Right lobe of liver (tissue), 6 donors: ENCODE measurements around the gene FLNA. TPM values are rescaled to one million over a fixed set of nuclear protein-coding genes. Genes with fewer than 3 reads are reported as not detected.
A peak's percentile ranks its signal among the peaks of the same experiment; 100 is the strongest.

Experiments
- ATAC-seq, 4 donors: fragments of 200-7000 bp; cut with Tn5 transposase; one replicate each; pipeline ENCODE4 v1.9.1; 2020; ENCODE audit warnings: mild to moderate bottlenecking in 4 of 4, moderate library complexity in 4 of 4
- DNase-seq, 3 donors: peaks; one replicate each; pipeline ENCODE4 v3.0.0-alpha.2; 2020
- H3K27ac ChIP-seq, 3 donors: fragments of 200-600 bp; one replicate each; pipeline ENCODE4 v1.8.0; 2022
- H3K27me3 ChIP-seq, 2 donors: fragments of 200-600 bp; one replicate each; pipeline ENCODE4 v1.8.0; 2022
- H3K36me3 ChIP-seq, 4 donors: fragments of 200-600 bp; sonication (generic) in 1 of 4; one replicate each; pipeline versions ENCODE4 v1.5.1 to v1.8.0; 2017 to 2022; ENCODE audit warnings: control low read depth in 1 of 4
- H3K4me1 ChIP-seq, 4 donors: fragments of 200-600 bp; sonication (generic) in 1 of 4; one replicate each; pipeline versions ENCODE4 v1.5.1 to v1.8.0; 2017 to 2022; ENCODE audit warnings: control low read depth in 1 of 4
- H3K4me3 ChIP-seq, 3 donors: fragments of 200-600 bp; one replicate each; pipeline ENCODE4 v1.8.0; 2022
- H3K9me3 ChIP-seq, 4 donors: fragments of 200-600 bp; sonication (generic) in 1 of 4; one replicate each; pipeline versions ENCODE4 v1.5.1 to v1.8.0; 2017 to 2022; ENCODE audit warnings: control low read depth in 1 of 4
- POLR2A ChIP-seq: fragments of 450-650 bp; IDR thresholded peaks from one replicate; pipeline ENCODE4 v1.6.1; 2017; ENCODE audit warnings: antibody characterized with exemption, mild to moderate bottlenecking
- WGBS: methylation state at CpG from one replicate; pipeline ENCODE4 v1.1.6; 2018; ENCODE audit warnings: low coverage, low lambda C conversion rate; ENCODE audit not compliant: insufficient coverage; ENCODE audit errors: missing lambda C conversion rate; 5-methylcytosine and 5-hydroxymethylcytosine counted together
- intact Hi-C, 2 donors: fragments of 100-400 bp; cut with DNase I; formaldehyde crosslinking; loops; one replicate each; pipeline versions ENCODE4 v1.11.2 to v1.14.1; 2022
- total RNA-seq, 6 experiments: library from RNA; depleted of rRNA in 2 of 6; stranded (reverse); fragments of >200 nt in 2 of 6; fragmentation: NEBNext Ultra II Directional in 3 of 6; extraction: Animal tissue kit (Norgen Biotek cat#: 25700) in 3 of 6; gene quantifications; one replicate each; pipeline versions ENCODE4 v1.1.0 to v1.2.4, GENCODE V29; 2016 to 2023
- TF ChIP-seq, protein P1 (sequence below), 4 donors: fragments of 200-600 bp in 3 of 4; fragments of 450-650 bp in 1 of 4; IDR thresholded peaks; one replicate each; pipeline versions ENCODE4 v1.5.1 to v1.8.0; 2016 to 2022; ENCODE audit warnings: antibody characterized with exemption in 4 of 4, mild to moderate bottlenecking in 2 of 4
- donor health status: DM: no; HTN: yes; CAD: no.
- donor health status: DM: no; HTN: no; CAD: no.
- donor health status: DM: no; HTN: no; CAD: no.
- donor health status: DM: no; HTN: yes; CAD: no.
- donor health status: DM: no; HTN: yes; CAD: no.

Gene FLNA
- total RNA-seq, 6 experiments from 2014 or later: 46.8 to 124 (median 82.6) TPM

DNA sequence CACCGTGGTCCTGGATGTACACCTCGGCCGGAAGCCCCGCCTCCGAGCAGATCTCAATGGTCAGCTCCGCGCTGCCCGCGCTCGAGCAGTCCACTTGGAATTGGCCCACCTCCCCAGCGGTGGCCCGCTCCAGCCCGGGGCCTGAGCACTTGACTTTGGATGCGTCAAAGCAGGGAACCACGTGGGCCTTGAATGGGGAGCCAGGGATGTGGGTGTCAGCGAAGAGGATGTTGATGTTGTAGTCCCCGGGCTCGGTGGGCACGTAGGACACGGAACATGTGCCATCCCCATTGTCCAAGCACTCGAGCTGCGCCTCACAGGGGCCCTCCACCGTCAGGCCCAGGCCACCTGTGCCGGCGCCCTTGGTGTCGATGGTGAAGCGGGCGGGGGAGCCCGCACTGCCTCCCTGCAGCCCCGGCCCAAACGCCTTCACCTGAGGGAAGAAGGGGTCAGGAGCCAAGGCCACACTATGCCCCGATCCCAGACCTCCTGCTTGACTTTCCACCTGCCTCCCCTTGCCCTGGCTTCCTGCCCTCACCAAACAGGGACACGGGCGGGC is 14.2 kb downstream of the FLNA start:
- WGBS: 77% methylated on average over 5 of the region's 34 CpGs
- no peak overlapping the region for H3K4me3 ChIP-seq
- H3K27me3 ChIP-seq: no peaks in the 10 kb centered on the region
- peaks cover 0 to 3% (median 0%) of the 10 kb centered on the region in 4 donors for H3K36me3 ChIP-seq
- intact Hi-C loops: no loop called here
- no peaks in the 10 kb centered on the region for H3K9me3 ChIP-seq
- peaks cover 0 to 5% (median 0%) of the 10 kb centered on the region in 4 donors for H3K4me1 ChIP-seq
- H3K27ac ChIP-seq: no peak overlapping the region
- no peak for ATAC-seq
- TF ChIP-seq, protein P1, sequence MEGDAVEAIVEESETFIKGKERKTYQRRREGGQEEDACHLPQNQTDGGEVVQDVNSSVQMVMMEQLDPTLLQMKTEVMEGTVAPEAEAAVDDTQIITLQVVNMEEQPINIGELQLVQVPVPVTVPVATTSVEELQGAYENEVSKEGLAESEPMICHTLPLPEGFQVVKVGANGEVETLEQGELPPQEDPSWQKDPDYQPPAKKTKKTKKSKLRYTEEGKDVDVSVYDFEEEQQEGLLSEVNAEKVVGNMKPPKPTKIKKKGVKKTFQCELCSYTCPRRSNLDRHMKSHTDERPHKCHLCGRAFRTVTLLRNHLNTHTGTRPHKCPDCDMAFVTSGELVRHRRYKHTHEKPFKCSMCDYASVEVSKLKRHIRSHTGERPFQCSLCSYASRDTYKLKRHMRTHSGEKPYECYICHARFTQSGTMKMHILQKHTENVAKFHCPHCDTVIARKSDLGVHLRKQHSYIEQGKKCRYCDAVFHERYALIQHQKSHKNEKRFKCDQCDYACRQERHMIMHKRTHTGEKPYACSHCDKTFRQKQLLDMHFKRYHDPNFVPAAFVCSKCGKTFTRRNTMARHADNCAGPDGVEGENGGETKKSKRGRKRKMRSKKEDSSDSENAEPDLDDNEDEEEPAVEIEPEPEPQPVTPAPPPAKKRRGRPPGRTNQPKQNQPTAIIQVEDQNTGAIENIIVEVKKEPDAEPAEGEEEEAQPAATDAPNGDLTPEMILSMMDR (IDR thresholded peaks at IDR 0.05): no peak
- TF ChIP-seq POLR2A: no peak
- no peak for DNase-seq

DNA sequence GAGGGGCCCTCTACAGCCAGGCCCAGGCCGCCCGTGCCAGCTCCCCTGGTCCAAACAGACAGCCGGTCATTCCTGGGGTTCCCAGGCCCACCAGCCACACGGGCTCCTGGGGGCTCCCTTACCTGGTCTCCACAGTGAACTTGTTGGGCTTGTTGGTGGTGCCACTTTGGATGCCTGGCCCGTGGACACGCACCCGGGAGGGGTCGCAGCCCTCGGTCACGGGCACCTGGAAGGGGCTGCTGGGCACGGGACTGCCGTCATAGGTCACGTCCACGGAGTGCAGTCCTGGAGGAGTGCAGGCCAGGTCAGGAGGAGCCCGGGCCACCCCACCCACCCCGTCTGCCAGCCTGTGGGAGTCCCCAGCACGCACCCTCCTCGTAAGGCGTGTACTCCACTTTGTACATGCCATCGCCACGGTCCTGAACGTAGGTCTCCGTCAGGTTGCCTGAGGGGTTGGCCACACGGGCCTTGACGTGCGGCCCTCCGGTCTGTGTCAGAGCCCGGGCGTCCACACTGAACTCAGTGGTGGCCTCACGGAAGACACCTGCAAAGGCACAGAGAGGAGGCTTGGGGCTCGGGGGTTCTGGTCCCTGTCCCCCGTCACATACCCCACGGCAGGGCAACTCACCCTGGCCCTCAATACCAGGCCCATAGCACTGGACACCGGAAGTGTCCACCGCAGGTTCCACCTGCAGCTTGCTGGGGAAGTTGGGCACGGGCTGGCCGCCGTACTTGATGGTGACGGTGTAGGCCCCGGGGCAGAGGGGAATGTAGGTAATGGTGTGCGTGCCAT is 14.9 kb downstream of the FLNA start:
- H3K4me1 ChIP-seq: peaks cover 0 to 5% (median 0%) of the 10 kb centered on the region in 4 donors
- no peaks in the 10 kb centered on the region for H3K9me3 ChIP-seq
- no peak for DNase-seq
- TF ChIP-seq, protein P1 (IDR thresholded peaks at IDR 0.05): no peak
- no peak for TF ChIP-seq POLR2A
- H3K27me3 ChIP-seq: no peaks in the 10 kb centered on the region
- intact Hi-C loops: no loop called here
- no peak for ATAC-seq
- WGBS: 92% methylated on average over 5 of the region's 41 CpGs
- H3K4me3 ChIP-seq: no peak overlapping the region
- peaks cover 0 to 3% (median 0%) of the 10 kb centered on the region in 4 donors for H3K36me3 ChIP-seq
- H3K27ac ChIP-seq: peak overlapping the region in 1 of 3 donors; percentile 29

DNA sequence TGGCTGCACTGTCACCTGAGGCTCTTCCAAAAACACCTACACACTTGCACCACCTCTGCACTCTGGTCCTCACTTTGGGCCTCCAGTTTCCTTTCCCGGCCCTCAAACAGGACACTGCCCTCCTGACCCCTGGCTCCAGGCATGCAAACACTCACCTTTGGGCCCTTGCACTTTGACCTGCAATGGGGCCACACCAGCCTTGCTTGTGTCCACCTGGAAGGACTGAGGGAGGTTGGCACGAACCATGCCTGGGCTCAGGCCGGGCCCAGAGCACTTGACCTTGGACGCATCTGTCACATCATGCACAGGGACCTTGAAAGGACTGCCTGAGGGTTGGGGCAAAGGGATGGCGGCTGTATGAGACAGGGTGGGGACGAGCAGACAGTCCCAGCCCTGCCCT is 15.6 kb downstream of the FLNA start:
- WGBS: no CpG with 5 or more reads among the region's 6 CpGs
- H3K27ac ChIP-seq: peak overlapping the region in 1 of 3 donors; percentile 37
- DNase-seq (peak; percentile 69 to 86 (median 84)), ATAC-seq (peak; percentile 81 to 93 (median 84))
- no peaks in the 10 kb centered on the region for H3K9me3 ChIP-seq
- H3K27me3 ChIP-seq: no peaks in the 10 kb centered on the region
- H3K36me3 ChIP-seq: peaks cover 0 to 3% (median 0%) of the 10 kb centered on the region in 4 donors
- intact Hi-C loops: no loop called here
- TF ChIP-seq, protein P1 (IDR thresholded peaks at IDR 0.05): no peak
- TF ChIP-seq POLR2A: no peak
- H3K4me1 ChIP-seq: peaks cover 0 to 5% (median 0%) of the 10 kb centered on the region in 4 donors
- no peak overlapping the region for H3K4me3 ChIP-seq

DNA sequence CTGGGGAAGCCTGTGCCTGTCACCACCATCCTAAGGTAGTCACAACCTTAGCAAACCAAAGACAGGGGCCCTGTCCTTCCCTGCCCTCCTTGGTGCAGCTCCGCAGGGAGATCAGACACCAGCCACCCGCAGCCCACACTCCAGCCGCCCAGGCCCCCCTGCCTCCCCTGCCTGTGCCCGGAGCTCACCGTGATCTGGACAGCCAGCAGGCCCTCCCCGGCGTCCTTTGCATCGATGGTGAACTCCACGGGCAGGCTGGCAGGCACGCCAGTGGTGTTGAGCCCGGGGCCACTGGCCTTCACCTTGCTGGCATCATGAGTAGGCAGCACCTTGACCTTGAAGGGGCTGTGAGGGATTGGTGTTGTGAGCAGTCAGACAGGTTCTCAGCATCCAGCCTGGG is 16.4 kb downstream of the FLNA start:
- no peak for TF ChIP-seq POLR2A
- TF ChIP-seq, protein P1 (IDR thresholded peaks at IDR 0.05): no peak
- peaks cover 0 to 5% (median 0%) of the 10 kb centered on the region in 4 donors for H3K4me1 ChIP-seq
- WGBS: no CpG with 5 or more reads among the region's 11 CpGs
- no peak for DNase-seq
- peaks cover 0 to 3% (median 0%) of the 10 kb centered on the region in 4 donors for H3K36me3 ChIP-seq
- peak overlapping the region in 1 of 3 donors; percentile 37 for H3K27ac ChIP-seq
- no peaks in the 10 kb centered on the region for H3K27me3 ChIP-seq
- H3K9me3 ChIP-seq: no peaks in the 10 kb centered on the region
- ATAC-seq: no peak
- no peak overlapping the region for H3K4me3 ChIP-seq
- intact Hi-C loops: no loop called here
